NT2/D1 (cell line): ENCODE results near the gene CYP2A6.
"Not testable (repeated sequence)": the region's sequence is repeated elsewhere in the genome, so short reads cannot be mapped to it uniquely, and the experiment has no call there.

Experiments
- YY1 ChIP-seq: IDR thresholded peaks from 2 replicates; pipeline ENCODE4 v1.6.1; 2011; ENCODE audit not compliant: insufficient read length, insufficient read depth
- ZNF274 ChIP-seq: IDR thresholded peaks from 2 replicates; pipeline ENCODE4 v1.6.1; 2011; ENCODE audit warnings: mild to moderate bottlenecking, low read depth, low read length

DNA sequence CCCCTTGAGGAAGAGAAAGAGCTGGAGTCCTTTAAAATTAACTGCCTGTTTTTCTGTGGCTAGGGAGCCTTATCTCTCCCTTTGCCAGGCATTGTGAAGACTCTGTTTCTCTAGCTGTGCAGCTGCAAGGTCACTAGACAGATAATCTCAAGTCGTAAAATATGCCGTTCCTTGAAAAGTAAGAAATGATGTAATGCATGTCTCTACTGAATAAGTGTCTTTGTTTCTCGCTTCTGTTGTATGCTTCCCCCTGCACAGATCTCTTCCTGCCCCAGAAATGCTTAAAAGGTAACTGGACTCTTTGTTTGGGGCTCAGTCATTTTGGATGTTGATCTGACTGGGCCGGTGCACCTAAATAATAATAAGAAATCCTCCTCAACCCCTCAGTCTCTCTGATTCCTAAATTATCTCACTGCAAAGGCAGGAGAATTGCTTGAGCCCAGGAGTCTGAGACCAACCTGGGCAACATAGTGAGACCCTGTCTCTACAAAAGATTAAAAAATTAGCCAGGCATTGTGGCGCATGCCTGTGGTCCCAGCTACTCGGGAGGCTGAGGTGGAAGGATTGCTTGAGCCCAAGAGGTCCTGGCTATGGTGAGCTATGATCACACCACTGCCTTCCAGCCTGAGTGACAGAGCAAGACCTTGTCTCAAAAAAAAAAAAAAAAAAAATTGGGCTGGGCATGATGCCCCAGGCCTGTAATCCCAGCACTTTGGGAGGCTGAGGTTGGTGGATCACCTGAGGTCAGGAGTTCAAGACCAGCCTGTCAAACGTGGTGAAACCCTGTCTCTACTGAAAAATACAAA lies 16.3 kb downstream of the CYP2A6 start:
- not testable (repeated sequence) for TF ChIP-seq YY1, ZNF274
